B cell (primary cell): ENCODE results near the gene ACBD4. TPM values are rescaled to one million over a fixed set of nuclear protein-coding genes. Genes with fewer than 3 reads are reported as not detected.

Experiments
- ATAC-seq: fragments of 200-7000 bp; cut with Tn5 transposase; one replicate; pipeline ENCODE4 v1.10.0; 2021; ENCODE audit warnings: low read depth, mild to moderate bottlenecking, moderate number of reproducible peaks, moderate library complexity
- CTCF ChIA-PET: fragments of 350-600 bp; sonication (Branson Sonifier 250); formaldehyde crosslinking; loops from one replicate; lab custom pipeline; 2021; ENCODE audit warnings: antibody characterized with exemption, inconsistent platforms; lab: Charles Lee
- POLR2A ChIA-PET: fragments of 350-600 bp; sonication (Branson Sonifier 250); formaldehyde crosslinking; loops from one replicate; lab custom pipeline; 2021; ENCODE audit warnings: antibody characterized with exemption; lab: Charles Lee
- DNase-seq: peaks from one replicate; pipeline ENCODE4 v3.0.0; 2013
- H2AFZ ChIP-seq: 2 replicates; pipeline ENCODE4 v1.6.1; 2012; ENCODE audit warnings: mild to moderate bottlenecking, low read depth, low read length; ENCODE audit not compliant: insufficient read depth, poor library complexity, severe bottlenecking
- H3K27ac ChIP-seq, 2 donors: 1 replicate in 1 of 2; 2 replicates in 1 of 2; pipeline ENCODE4 v1.5.1; 2012 to 2013; ENCODE audit warnings: low read length in 2 of 2, mild to moderate bottlenecking in 2 of 2, moderate library complexity in 1 of 2
- H3K27me3 ChIP-seq, 4 experiments: fragments of 200-600 bp in 1 of 4; sonication (generic) in 1 of 4; replicated peaks in 1 of 4; 1 replicate in 2 of 4; 2 replicates in 2 of 4; pipeline versions ENCODE4 v1.6.1 to v1.7.0; 2013 to 2016; ENCODE audit warnings: low read length in 3 of 4, mild to moderate bottlenecking in 2 of 4, mixed read lengths in 1 of 4, moderate library complexity in 1 of 4; ENCODE audit not compliant: insufficient read depth in 4 of 4, control insufficient read depth in 3 of 4; ENCODE audit errors: control extremely low read depth in 1 of 4
- H3K36me3 ChIP-seq, 2 experiments: replicated peaks in 1 of 2; 1 replicate in 1 of 2; 2 replicates in 1 of 2; pipeline versions ENCODE4 v1.6.1 to v1.7.1; 2013; ENCODE audit warnings: low read length in 1 of 2; ENCODE audit not compliant: insufficient read depth in 2 of 2, control insufficient read depth in 1 of 2; ENCODE audit errors: control extremely low read depth in 1 of 2, extremely low read depth in 1 of 2
- H3K4me1 ChIP-seq, 2 donors: fragments of 200-600 bp in 1 of 2; sonication (generic) in 1 of 2; 1 replicate in 1 of 2; 2 replicates in 1 of 2; pipeline versions ENCODE4 v1.5.1 to v1.6.1; 2013 to 2017; ENCODE audit warnings: low read length in 2 of 2; ENCODE audit not compliant: control insufficient read depth in 2 of 2, insufficient read depth in 2 of 2
- H3K4me2 ChIP-seq: replicated peaks from 2 replicates; pipeline ENCODE3; 2012; ENCODE audit warnings: mild to moderate bottlenecking, low read depth, low read length; ENCODE audit not compliant: poor library complexity, severe bottlenecking
- H3K4me3 ChIP-seq, 5 experiments: fragments of 200-600 bp in 1 of 5; sonication (generic) in 1 of 5; 1 replicate in 3 of 5; 2 replicates in 2 of 5; pipeline versions ENCODE4 v1.5.1 to v1.7.0; 2011 to 2016; ENCODE audit warnings: low read length in 4 of 5, mild to moderate bottlenecking in 4 of 5, low read depth in 2 of 5, control low read depth in 1 of 5, moderate library complexity in 1 of 5; ENCODE audit not compliant: insufficient read depth in 1 of 5; ENCODE audit errors: control extremely low read depth in 1 of 5, extremely low read depth in 1 of 5
- H3K79me2 ChIP-seq: fragments of 200-600 bp; sonication (generic); one replicate; pipeline ENCODE4 v1.6.0; 2016; ENCODE audit warnings: low read length; ENCODE audit not compliant: control insufficient read depth, insufficient read depth
- H3K9ac ChIP-seq: fragments of 200-600 bp; sonication (generic); 2 replicates; pipeline ENCODE4 v1.6.1; 2017; ENCODE audit warnings: mild to moderate bottlenecking, low read length, moderate library complexity
- H3K9me3 ChIP-seq, 3 donors: one replicate each; pipeline versions ENCODE4 v1.6.1 to v1.7.1; 2013; ENCODE audit warnings: low read length in 2 of 3; ENCODE audit not compliant: control insufficient read depth in 2 of 3, insufficient read depth in 1 of 3; ENCODE audit errors: control extremely low read depth in 1 of 3
- H4K20me1 ChIP-seq: 2 replicates; pipeline ENCODE4 v1.6.0; 2012; ENCODE audit warnings: mild to moderate bottlenecking, low read length; ENCODE audit not compliant: insufficient read depth, control insufficient read depth, poor library complexity, severe bottlenecking
- H3K27ac Mint-ChIP-seq: one replicate; pipeline ENCODE4 v1.8.0; 2021; ENCODE audit warnings: mixed read lengths
- H3K27me3 Mint-ChIP-seq: one replicate; pipeline ENCODE4 v1.8.0; 2021; ENCODE audit warnings: mixed read lengths
- H3K4me1 Mint-ChIP-seq: one replicate; pipeline ENCODE4 v1.8.0; 2021; ENCODE audit warnings: mixed read lengths
- H3K4me3 Mint-ChIP-seq: one replicate; pipeline ENCODE4 v1.8.0; 2021; ENCODE audit warnings: mixed read lengths
- H3K9me3 Mint-ChIP-seq: one replicate; pipeline ENCODE4 v1.8.0; 2022; ENCODE audit warnings: mixed read lengths; ENCODE audit not compliant: insufficient read depth
- CTCF ChIP-seq: fragments of 200-600 bp; IDR thresholded peaks from one replicate; pipeline ENCODE4 v1.8.0; 2022; ENCODE audit warnings: antibody characterized with exemption, mild to moderate bottlenecking
- EZH2 ChIP-seq: IDR thresholded peaks from 2 replicates; pipeline ENCODE4 v1.6.1; 2012; ENCODE audit warnings: borderline replicate concordance, low read depth, mild to moderate bottlenecking, moderate library complexity, low read length; ENCODE audit not compliant: insufficient read depth, poor library complexity, severe bottlenecking
- WGBS: methylation state at CpG from one replicate; pipeline ENCODE4 v1.1.5; 2013; ENCODE audit warnings: missing lambda C conversion rate; ENCODE audit not compliant: insufficient coverage; 5-methylcytosine and 5-hydroxymethylcytosine counted together
- intact Hi-C: fragments of 100-400 bp; cut with micrococcal nuclease; formaldehyde crosslinking; loops from one replicate; pipeline ENCODE4 v1.10.0; 2022
- polyA plus RNA-seq: library from polyadenylated mRNA; depleted of rRNA; stranded (reverse); fragments of >200 nt; gene quantifications from 2 replicates; pipeline ENCODE4 v1.2.3, GENCODE V29; 2012
- total RNA-seq, 2 donors: library from RNA; stranded (reverse); fragments of 120-200 nt in 1 of 2; gene quantifications; 1 replicate in 1 of 2; 2 replicates in 1 of 2; pipeline versions ENCODE4 v1.2.3 to v1.2.4, GENCODE V29; 2013 to 2022

Gene ACBD4
- total and polyA plus RNA-seq, 2 donors (not counting 1 experiment from before 2014, with no cell fraction given) = 36.8 to 39.4 TPM

GRCh38 chr17:45150911-45151809 lies 15.7 kb downstream of the ACBD4 start:
- Mint-ChIP-seq H3K4me3 (peak overlapping the region; percentile 65), H3K9me3 (no peaks in the 10 kb centered on the region), H3K4me1 (peaks cover 51% of the 10 kb centered on the region), H3K27me3 (no peaks in the 10 kb centered on the region), H3K27ac (peak overlapping the region; percentile 72)
- peaks cover 70% of the 10 kb centered on the region for H3K79me2 ChIP-seq
- intact Hi-C loops = no loop called here
- H4K20me1 ChIP-seq = peaks cover 29% of the 10 kb centered on the region
- peaks cover 0 to 5% of the 10 kb centered on the region in 2 experiments for H3K36me3 ChIP-seq
- ATAC-seq = no peak
- DNase-seq = peak; percentile 54
- ChIA-PET POLR2A (interaction anchor here (0.7 to 6.6 kb wide), 7 partner anchors 8 to 929 kb away, joined by 3 to 246 read pairs (median 4); partner anchors contain the start of genes ACBD4, HEXIM2 and MAP3K14), CTCF (interaction anchor here (0.7 to 7.5 kb wide), 14 partner anchors 11 to 253 kb away, joined by 3 to 242 read pairs (median 15); partner anchors contain the start of genes ACBD4, FMNL1, HEXIM2 and PLCD3)
- no peaks in the 10 kb centered on the region for H3K27me3 ChIP-seq
- H3K9ac ChIP-seq = no peak overlapping the region
- H3K4me3 ChIP-seq = peak overlapping the region in 1 of 5 experiments; percentile 11
- no peak overlapping the region for H2AFZ ChIP-seq
- WGBS = 29% methylated on average over 3 of the region's 8 CpGs
- H3K9me3 ChIP-seq = no peaks in the 10 kb centered on the region
- peak overlapping the region; percentile 18 to 64 for H3K27ac ChIP-seq
- TF ChIP-seq CTCF = no peak
- no peak for TF ChIP-seq EZH2
- peak overlapping the region; percentile 93 for H3K4me2 ChIP-seq
- peaks cover 30 to 49% of the 10 kb centered on the region in 2 donors for H3K4me1 ChIP-seq
